Kidney (tissue), 14 donors: ENCODE results near the gene RGL1. TPM values are rescaled to one million over a fixed set of nuclear protein-coding genes. Genes with fewer than 3 reads are reported as not detected.

Experiments
- DNase-seq, 5 donors: peaks; one replicate each; pipeline ENCODE4 v3.0.0-alpha.2; 2013 to 2020
- FAIRE-seq: peaks from 2 replicates; lab custom pipeline; 2012; peaks lifted over from hg19 to GRCh38; lab: Jason Lieb, UNC
- H3K27ac ChIP-seq, 2 donors: one replicate each; pipeline ENCODE4 v1.7.0; 2013; ENCODE audit warnings: low read depth in 2 of 2, low read length in 2 of 2, inconsistent platforms in 1 of 2
- H3K27me3 ChIP-seq: one replicate; pipeline ENCODE4 v1.7.1; 2013; ENCODE audit warnings: low read length, inconsistent platforms; ENCODE audit not compliant: control insufficient read depth, insufficient read depth
- H3K36me3 ChIP-seq, 3 donors: one replicate each; pipeline versions ENCODE4 v1.7.0 to v1.7.1; 2013; ENCODE audit warnings: low read length in 3 of 3, control low read depth in 1 of 3, inconsistent platforms in 1 of 3; ENCODE audit not compliant: insufficient read depth in 3 of 3, control insufficient read depth in 2 of 3
- H3K4me1 ChIP-seq, 3 donors: one replicate each; pipeline versions ENCODE4 v1.7.0 to v1.7.1; 2013; ENCODE audit warnings: low read length in 3 of 3, inconsistent platforms in 1 of 3, low read depth in 1 of 3; ENCODE audit not compliant: control insufficient read depth in 2 of 3, insufficient read depth in 2 of 3
- H3K4me3 ChIP-seq, 3 donors: one replicate each; pipeline versions ENCODE4 v1.7.0 to v1.8.1; 2013; ENCODE audit warnings: low read length in 3 of 3, control low read depth in 1 of 3, inconsistent platforms in 1 of 3
- H3K9ac ChIP-seq, 3 donors: one replicate each; pipeline versions ENCODE4 v1.7.0 to v1.7.1; 2013; ENCODE audit warnings: low read length in 3 of 3, control low read depth in 1 of 3, inconsistent platforms in 1 of 3
- H3K9me3 ChIP-seq, 3 donors: one replicate each; pipeline versions ENCODE4 v1.7.0 to v1.7.1; 2013; ENCODE audit warnings: low read length in 3 of 3, control low read depth in 1 of 3, inconsistent platforms in 1 of 3; ENCODE audit not compliant: control insufficient read depth in 2 of 3, insufficient read depth in 1 of 3
- intact Hi-C: fragments of 100-400 bp; cut with DNase I; formaldehyde crosslinking; loops from one replicate; pipeline ENCODE4 v1.11.1; 2022
- polyA plus RNA-seq: library from polyadenylated mRNA; stranded (reverse); fragments of 350-450 nt; fragmentation: Illumina TruSeq; extraction: RNeasy Lipid Tissue Mini Kit (QIAGEN cat#74804); gene quantifications from one replicate; pipeline ENCODE4 v1.2.3, GENCODE V29; 2014; ENCODE audit warnings: low read depth, low replicate concordance; ENCODE audit not compliant: insufficient read depth
- total RNA-seq: library from RNA; stranded (reverse); fragmentation: NEBNext Ultra II Directional; extraction: Animal tissue kit (Norgen Biotek cat#: 25700); gene quantifications from one replicate; pipeline ENCODE4 v1.2.1, GENCODE V29; 2021
- TF ChIP-seq, protein P1 (sequence below): IDR thresholded peaks from 3 replicates; pipeline ENCODE4 v1.5.1; 2012; ENCODE audit warnings: mild to moderate bottlenecking, moderate library complexity, borderline replicate concordance; ENCODE audit not compliant: insufficient read depth; ENCODE audit errors: extremely low read depth
- donor health status: control.
- donor health status: control.
- donor health status: control.
- donor health status: control.
- donor health status: control.
- donor health status: DM: yes; HTN: yes; CAD: no.
- donor health status: Normal renal cell carcinoma (clear cell type).

RGL1 gene
- total and polyA plus RNA-seq, 2 donors from 2014 or later: 17.3 to 30.7 TPM

DNA sequence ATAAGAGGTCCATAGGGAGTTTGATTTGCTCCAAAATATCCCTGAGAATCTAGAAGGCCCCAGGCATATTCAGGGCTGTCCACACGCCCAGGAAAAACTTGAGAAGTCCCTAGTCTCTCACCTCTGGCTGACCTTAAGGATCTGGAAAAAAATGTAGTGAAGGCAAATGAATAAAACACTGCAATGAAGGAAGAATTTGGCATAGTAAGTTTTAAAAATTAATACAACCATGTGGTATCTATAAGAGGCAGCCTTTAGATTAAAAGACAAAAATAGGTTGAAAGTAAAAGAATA lies 141.3 kb downstream of the RGL1 start:
- no peaks in the 10 kb centered on the region for H3K4me1 ChIP-seq
- TF ChIP-seq, protein P1, sequence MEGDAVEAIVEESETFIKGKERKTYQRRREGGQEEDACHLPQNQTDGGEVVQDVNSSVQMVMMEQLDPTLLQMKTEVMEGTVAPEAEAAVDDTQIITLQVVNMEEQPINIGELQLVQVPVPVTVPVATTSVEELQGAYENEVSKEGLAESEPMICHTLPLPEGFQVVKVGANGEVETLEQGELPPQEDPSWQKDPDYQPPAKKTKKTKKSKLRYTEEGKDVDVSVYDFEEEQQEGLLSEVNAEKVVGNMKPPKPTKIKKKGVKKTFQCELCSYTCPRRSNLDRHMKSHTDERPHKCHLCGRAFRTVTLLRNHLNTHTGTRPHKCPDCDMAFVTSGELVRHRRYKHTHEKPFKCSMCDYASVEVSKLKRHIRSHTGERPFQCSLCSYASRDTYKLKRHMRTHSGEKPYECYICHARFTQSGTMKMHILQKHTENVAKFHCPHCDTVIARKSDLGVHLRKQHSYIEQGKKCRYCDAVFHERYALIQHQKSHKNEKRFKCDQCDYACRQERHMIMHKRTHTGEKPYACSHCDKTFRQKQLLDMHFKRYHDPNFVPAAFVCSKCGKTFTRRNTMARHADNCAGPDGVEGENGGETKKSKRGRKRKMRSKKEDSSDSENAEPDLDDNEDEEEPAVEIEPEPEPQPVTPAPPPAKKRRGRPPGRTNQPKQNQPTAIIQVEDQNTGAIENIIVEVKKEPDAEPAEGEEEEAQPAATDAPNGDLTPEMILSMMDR: no peak
- no peak overlapping the region for H3K4me3 ChIP-seq
- H3K36me3 ChIP-seq: no peaks in the 10 kb centered on the region
- H3K27me3 ChIP-seq: no peaks in the 10 kb centered on the region
- H3K9ac ChIP-seq: no peak overlapping the region
- DNase-seq (no peak), FAIRE-seq (no peak)
- H3K27ac ChIP-seq: no peak overlapping the region
- intact Hi-C loops: no loop called here
- no peaks in the 10 kb centered on the region for H3K9me3 ChIP-seq

- Histone ChIP-seq H3K9ac (no peak overlapping the region), H3K4me1 (no peaks in the 10 kb centered on the region), H3K27me3 (no peaks in the 10 kb centered on the region), H3K27ac (no peak overlapping the region), H3K9me3 (no peaks in the 10 kb centered on the region), H3K4me3 (no peak overlapping the region), H3K36me3 (no peaks in the 10 kb centered on the region)
- FAIRE-seq (no peak), DNase-seq (no peak)
- intact Hi-C loops: no loop called here
- TF ChIP-seq, protein P1: no peak
Measured at GRCh38 chr1:183947988-183948387, 143.1 kb downstream of the RGL1 start.

DNA sequence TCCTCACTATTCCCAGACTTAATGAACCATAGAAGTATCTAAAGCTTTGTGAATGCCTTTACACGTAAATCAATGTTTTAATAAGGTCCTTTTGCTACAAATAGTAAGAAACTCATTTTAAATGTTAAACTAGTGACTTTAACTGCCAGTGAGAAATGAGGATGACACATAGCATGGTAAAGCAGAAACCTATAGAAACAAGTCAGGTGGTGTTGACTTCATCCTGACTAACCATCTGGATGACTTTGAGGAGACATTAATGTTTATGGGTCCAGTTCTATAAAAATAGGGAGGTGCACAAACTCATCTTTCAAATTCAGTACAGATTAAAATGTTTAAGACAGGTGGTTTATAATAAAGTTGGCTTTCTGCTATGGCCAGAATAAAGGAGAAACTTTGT lies 147.2 kb downstream of the RGL1 start:
- intact Hi-C loops: no loop called here
- Histone ChIP-seq H3K27ac (no peak overlapping the region), H3K4me3 (no peak overlapping the region), H3K9ac (no peak overlapping the region), H3K36me3 (no peaks in the 10 kb centered on the region), H3K9me3 (no peaks in the 10 kb centered on the region), H3K27me3 (no peaks in the 10 kb centered on the region), H3K4me1 (no peaks in the 10 kb centered on the region)
- TF ChIP-seq, protein P1: no peak
- FAIRE-seq (no peak), DNase-seq (no peak)

DNA sequence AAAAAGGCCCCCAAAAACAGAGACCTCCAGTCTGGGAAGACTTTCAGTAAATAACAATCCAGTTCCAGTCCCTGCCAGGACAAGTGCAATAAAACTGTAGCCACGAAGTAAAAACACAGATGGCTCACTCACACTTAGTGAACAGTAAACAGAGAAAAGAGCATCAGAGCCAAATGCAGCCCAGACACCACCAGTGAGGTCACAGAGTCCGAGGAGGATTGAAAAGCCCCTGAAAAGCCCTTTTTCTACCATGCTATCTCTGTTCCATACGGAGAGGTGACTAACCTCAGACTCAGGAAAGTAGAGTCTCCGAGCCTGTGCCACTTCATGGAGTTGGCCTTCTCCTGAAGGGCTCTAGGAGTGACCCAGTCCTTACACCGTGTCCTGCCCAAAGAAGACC lies 148.1 kb downstream of the RGL1 start:
- no peaks in the 10 kb centered on the region for H3K4me1 ChIP-seq
- H3K27me3 ChIP-seq: no peaks in the 10 kb centered on the region
- no peak for DNase-seq
- no peak overlapping the region for H3K9ac ChIP-seq
- TF ChIP-seq, protein P1: no peak
- no peaks in the 10 kb centered on the region for H3K36me3 ChIP-seq
- no peaks in the 10 kb centered on the region for H3K9me3 ChIP-seq
- intact Hi-C loops: no loop called here
- H3K4me3 ChIP-seq: no peak overlapping the region
- FAIRE-seq: no peak
- no peak overlapping the region for H3K27ac ChIP-seq
